CD4-positive, alpha-beta T cell (primary cell): ENCODE data around the gene NANOGP8. TPM values are rescaled to one million over a fixed set of nuclear protein-coding genes. Genes with fewer than 3 reads are reported as not detected.

ENCODE experiments used
- ATAC-seq: fragments of 200-7000 bp; cut with Tn5 transposase; one replicate; pipeline ENCODE4 v1.10.0; 2022; ENCODE audit warnings: mild to moderate bottlenecking; ENCODE audit not compliant: poor library complexity
- CTCF ChIA-PET: fragments of 350-600 bp; sonication (Branson Sonifier 250); formaldehyde crosslinking; loops from one replicate; lab custom pipeline; 2021; ENCODE audit warnings: antibody characterized with exemption, inconsistent platforms; lab: Charles Lee
- POLR2A ChIA-PET: fragments of 350-600 bp; sonication (Branson Sonifier 250); formaldehyde crosslinking; loops from one replicate; lab custom pipeline; 2021; ENCODE audit warnings: antibody characterized with exemption, inconsistent platforms; lab: Charles Lee
- DNase-seq, 14 experiments: peaks; one replicate each; pipeline ENCODE4 v3.0.0-alpha.2; 2013 to 2020; ENCODE audit warnings: mixed read lengths in 2 of 14
- H3K27ac ChIP-seq, 2 donors: one replicate each; pipeline versions ENCODE4 v1.5.1 to v1.7.0; 2013; ENCODE audit warnings: low read length in 2 of 2, low read depth in 1 of 2, mild to moderate bottlenecking in 1 of 2
- H3K27me3 ChIP-seq, 2 experiments: 1 replicate in 1 of 2; 2 replicates in 1 of 2; pipeline versions ENCODE4 v1.6.1 to v1.7.0; 2013; ENCODE audit warnings: low read length in 2 of 2, control low read depth in 1 of 2, mild to moderate bottlenecking in 1 of 2, moderate library complexity in 1 of 2; ENCODE audit not compliant: insufficient read depth in 2 of 2, control insufficient read depth in 1 of 2
- H3K36me3 ChIP-seq: one replicate; pipeline ENCODE4 v1.6.1; 2013; ENCODE audit warnings: low read length, control low read depth; ENCODE audit not compliant: insufficient read depth
- H3K4me1 ChIP-seq: one replicate; pipeline ENCODE4 v1.6.1; 2013; ENCODE audit warnings: low read length, control low read depth; ENCODE audit not compliant: insufficient read depth
- H3K4me3 ChIP-seq: one replicate; pipeline ENCODE4 v1.5.1; 2013; ENCODE audit warnings: mild to moderate bottlenecking, low read length, moderate library complexity
- H3K9me3 ChIP-seq, 2 experiments: 1 replicate in 1 of 2; 2 replicates in 1 of 2; pipeline versions ENCODE4 v1.6.1 to v1.7.0; 2013; ENCODE audit warnings: low read length in 2 of 2, mild to moderate bottlenecking in 2 of 2, control low read depth in 1 of 2, moderate library complexity in 1 of 2; ENCODE audit not compliant: control insufficient read depth in 1 of 2, insufficient read depth in 1 of 2
- H3K27ac Mint-ChIP-seq: one replicate; pipeline ENCODE4 v1.8.0; 2020; ENCODE audit warnings: mixed read lengths
- H3K27me3 Mint-ChIP-seq: one replicate; pipeline ENCODE4 v1.8.0; 2021; ENCODE audit warnings: mixed read lengths
- H3K36me3 Mint-ChIP-seq: one replicate; pipeline ENCODE4 v1.8.0; 2021; ENCODE audit warnings: low read depth, mixed read lengths
- H3K4me1 Mint-ChIP-seq: one replicate; pipeline ENCODE4 v1.8.0; 2021; ENCODE audit warnings: low read depth, mixed read lengths
- H3K4me3 Mint-ChIP-seq: one replicate; pipeline ENCODE4 v1.8.0; 2020; ENCODE audit warnings: mild to moderate bottlenecking, mixed read lengths
- H3K9me3 Mint-ChIP-seq: one replicate; pipeline ENCODE4 v1.8.0; 2020; ENCODE audit warnings: mixed read lengths
- CTCF ChIP-seq: fragments of 200-600 bp; IDR thresholded peaks from one replicate; pipeline ENCODE4 v1.8.0; 2022; ENCODE audit warnings: antibody characterized with exemption, mild to moderate bottlenecking
- intact Hi-C, 2 experiments: fragments of 100-400 bp; cut with DNase I in 1 of 2; cut with micrococcal nuclease in 1 of 2; formaldehyde crosslinking; loops; one replicate each; pipeline versions ENCODE4 v1.15.1 to v1.9.0; 2023 to 2025; cut with DNase I, micrococcal nuclease
- total RNA-seq, 174 experiments: library from RNA in 2 of 174; stranded (reverse) in 2 of 174; gene quantifications; one replicate each; pipeline ENCODE4 v1.2.3 and lab custom pipeline; 2021 to 2026

NANOGP8 gene
- total RNA-seq, 2 experiments from 2014 or later = not detected

- Histone ChIP-seq H3K4me3 (no peak overlapping the region), H3K9me3 (peaks cover 0 to 6% of the 10 kb centered on the region in 2 experiments), H3K27me3 (no peaks in the 10 kb centered on the region), H3K27ac (no peak overlapping the region), H3K36me3 (no peaks in the 10 kb centered on the region), H3K4me1 (no peaks in the 10 kb centered on the region)
- TF ChIP-seq CTCF = no peak
- CTCF ChIA-PET = no interaction called here
- H3K9me3 Mint-ChIP-seq = no peaks in the 10 kb centered on the region
- intact Hi-C loops = no loop called here
- POLR2A ChIA-PET = no interaction called here
- H3K27me3 Mint-ChIP-seq = no peaks in the 10 kb centered on the region
- no peaks in the 10 kb centered on the region for H3K4me1 Mint-ChIP-seq
- no peak overlapping the region for H3K27ac Mint-ChIP-seq
- ATAC-seq (no peak), DNase-seq (peak in 1 of 14 experiments; percentile 2)
- no peak overlapping the region for H3K4me3 Mint-ChIP-seq
- no peaks in the 10 kb centered on the region for H3K36me3 Mint-ChIP-seq
These were observed 36.7 kb upstream of the NANOGP8 start for GRCh38 chr15:35121611-35122359.

GRCh38 chr15:35120173-35120572 lies 35.1 kb upstream of the NANOGP8 start:
- Histone ChIP-seq H3K36me3 (no peaks in the 10 kb centered on the region), H3K4me3 (no peak overlapping the region), H3K9me3 (peaks cover 0 to 6% of the 10 kb centered on the region in 2 experiments), H3K27me3 (no peaks in the 10 kb centered on the region), H3K4me1 (no peaks in the 10 kb centered on the region), H3K27ac (no peak overlapping the region)
- CTCF ChIA-PET = no interaction called here
- Mint-ChIP-seq H3K4me1 (no peaks in the 10 kb centered on the region), H3K4me3 (no peak overlapping the region), H3K36me3 (no peaks in the 10 kb centered on the region), H3K9me3 (no peaks in the 10 kb centered on the region), H3K27me3 (no peaks in the 10 kb centered on the region), H3K27ac (no peak overlapping the region)
- ATAC-seq = no peak
- POLR2A ChIA-PET = no interaction called here
- DNase-seq = no peak
- TF ChIP-seq CTCF = no peak
- intact Hi-C loops = no loop called here

- intact Hi-C loops = no loop called here
- H3K4me3 ChIP-seq = no peak overlapping the region
- no peaks in the 10 kb centered on the region for H3K4me1 ChIP-seq
- H3K27ac ChIP-seq = no peak overlapping the region
- ChIA-PET CTCF (no interaction called here), POLR2A (no interaction called here)
- Mint-ChIP-seq H3K4me3 (no peak overlapping the region), H3K36me3 (no peaks in the 10 kb centered on the region), H3K27me3 (no peaks in the 10 kb centered on the region), H3K9me3 (no peaks in the 10 kb centered on the region), H3K4me1 (no peaks in the 10 kb centered on the region), H3K27ac (no peak overlapping the region)
- DNase-seq (no peak), ATAC-seq (no peak)
- H3K36me3 ChIP-seq = no peaks in the 10 kb centered on the region
- H3K9me3 ChIP-seq = peaks cover 0 to 6% of the 10 kb centered on the region in 2 experiments
- H3K27me3 ChIP-seq = no peaks in the 10 kb centered on the region
- TF ChIP-seq CTCF = no peak
These were observed 33.9 kb upstream of the NANOGP8 start for GRCh38 chr15:35118960-35119359.
